HG03159 (cell line): Measurements from ENCODE around the gene ZNF343.

Source experiments
- ATAC-seq: cut with Tn5 transposase; IDR thresholded peaks from one replicate; pipeline ENCODE4 v1.9.1; 2021; ENCODE audit warnings: mild to moderate bottlenecking, moderate library complexity; ENCODE audit not compliant: unreplicated experiment

Gene ZNF343

GRCh38 chr20:2446845-2447244 is 61.9 kb downstream of the ZNF343 start:
- no peak for ATAC-seq
